IPS-18c (cell line): ENCODE results near the gene MARK2.

Experiments
- H3K4me3 ChIP-seq: 2 replicates; pipeline ENCODE4 v1.7.0; 2013; ENCODE audit warnings: low read depth, mild to moderate bottlenecking, low read length, moderate library complexity; ENCODE audit not compliant: insufficient read depth
- H3K9me3 ChIP-seq: one replicate; pipeline ENCODE4 v1.6.1; 2013; ENCODE audit warnings: mild to moderate bottlenecking, low read length, moderate library complexity; ENCODE audit not compliant: control insufficient read depth, insufficient read depth

MARK2 gene

GRCh38 chr11:63951779-63952536, 113.0 kb downstream of the MARK2 start:
- Histone ChIP-seq H3K4me3 (no peak overlapping the region), H3K9me3 (no peaks in the 10 kb centered on the region)

DNA sequence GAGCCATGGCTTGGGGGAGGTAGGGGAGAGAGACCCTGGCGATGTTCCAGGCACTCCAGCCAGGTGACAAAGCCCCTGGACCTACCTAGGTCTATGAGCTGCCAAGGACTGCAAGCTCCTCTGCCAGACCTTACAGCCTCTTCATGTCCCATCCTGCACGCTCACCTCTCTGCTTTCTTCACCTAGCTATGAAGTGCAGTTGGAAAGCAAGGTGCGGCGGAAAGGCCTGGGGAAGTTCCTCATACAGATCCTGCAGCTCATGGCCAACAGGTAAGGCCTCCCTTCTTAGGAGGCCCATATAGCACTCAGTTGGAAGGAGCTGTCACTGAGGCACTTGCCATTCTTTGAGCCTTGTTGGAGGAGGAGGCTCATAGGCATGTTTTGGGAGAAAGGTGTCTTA, 113.7 kb downstream of the MARK2 start:
- Histone ChIP-seq H3K4me3 (no peak overlapping the region), H3K9me3 (no peaks in the 10 kb centered on the region)

GRCh38 chr11:63958008-63958407, 119.1 kb downstream of the MARK2 start:
- no peaks in the 10 kb centered on the region for H3K9me3 ChIP-seq
- H3K4me3 ChIP-seq: no peak overlapping the region
